NCI-H2107 treated with DMSO at 0.1 percent for 48 hours (cell line): ENCODE results near the gene KIF16B.
"Not testable (repeated sequence)": the region's sequence is repeated elsewhere in the genome, so short reads cannot be mapped to it uniquely, and the experiment has no call there.

ENCODE experiments used
- DNase-seq: peaks from one replicate; lab custom pipeline; 2025; ENCODE audit not compliant: unreplicated experiment; lab: John Stamatoyannopoulos, UW

KIF16B gene

GRCh38 chr20:16226961-16227360, 346.3 kb downstream of the KIF16B start:
- not testable (repeated sequence) for DNase-seq

GRCh38 chr20:16224836-16225235, 348.4 kb downstream of the KIF16B start:
- DNase-seq: no peak

- DNase-seq: no peak
Measured at GRCh38 chr20:16222859-16223411, 350.3 kb downstream of the KIF16B start.
